AG08396 (cell line): ENCODE results near the gene EIF1AD.
A peak's percentile ranks its signal among the peaks of the same experiment; 100 is the strongest.
"Not testable (repeated sequence)": the region's sequence is repeated elsewhere in the genome, so short reads cannot be mapped to it uniquely, and the experiment has no call there.

Experiments
- DNase-seq: peaks from one replicate; pipeline ENCODE4 v3.0.0; 2012; ENCODE audit warnings: low spot score, mixed read lengths

Gene EIF1AD

GRCh38 chr11:66022401-66023185, 20.6 kb upstream of the EIF1AD start:
- peak; percentile 90 for DNase-seq

- DNase-seq = peak; percentile 90
Observed at GRCh38 chr11:66020618-66021357, 18.8 kb upstream of the EIF1AD start.

- no peak for DNase-seq
Observed at GRCh38 chr11:66020212-66020611, 18.3 kb upstream of the EIF1AD start.

- no peak for DNase-seq
Observed at GRCh38 chr11:66017321-66017720, 15.4 kb upstream of the EIF1AD start.

GRCh38 chr11:66016793-66017177, 14.8 kb upstream of the EIF1AD start:
- DNase-seq = no peak

- DNase-seq = no peak
Observed at GRCh38 chr11:66015936-66016792, 14.2 kb upstream of the EIF1AD start.

- no peak for DNase-seq
Observed at GRCh38 chr11:66015454-66015881, 13.5 kb upstream of the EIF1AD start.

GRCh38 chr11:66014804-66015453, 13.0 kb upstream of the EIF1AD start:
- no peak for DNase-seq

GRCh38 chr11:66013762-66014100, 11.8 kb upstream of the EIF1AD start:
- no peak for DNase-seq

GRCh38 chr11:66012946-66013761, 11.2 kb upstream of the EIF1AD start:
- no peak for DNase-seq

- DNase-seq = no peak
Observed at GRCh38 chr11:66012371-66012945, 10.5 kb upstream of the EIF1AD start.

- no peak for DNase-seq
Observed at GRCh38 chr11:66011785-66012303, 9.9 kb upstream of the EIF1AD start, which contains the start of gene CST6. Gene CST6, plus strand, starts transcription at chr11:66012008. Its CDS starts 37 bp downstream, at chr11:66012045.

- DNase-seq = peak; percentile 69
Observed at GRCh38 chr11:66011239-66011784, 9.4 kb upstream of the EIF1AD start.

GRCh38 chr11:66010036-66010435, 8.1 kb upstream of the EIF1AD start:
- DNase-seq = not testable (repeated sequence)

- no peak for DNase-seq
Observed at GRCh38 chr11:66008468-66009101, 6.6 kb upstream of the EIF1AD start.

- no peak for DNase-seq
Observed at GRCh38 chr11:66008095-66008467, 6.1 kb upstream of the EIF1AD start.

GRCh38 chr11:66007201-66007634, 5.3 kb upstream of the EIF1AD start:
- no peak for DNase-seq

GRCh38 chr11:66006891-66007176, 4.9 kb upstream of the EIF1AD start:
- DNase-seq = no peak

- DNase-seq = no peak
Observed at GRCh38 chr11:66006134-66006890, 4.4 kb upstream of the EIF1AD start.
